HAP-1 (cell line): ENCODE data around the gene C11orf24.

Experiments
- DNase-seq, 2 experiments: peaks; one replicate each; pipeline ENCODE4 v3.0.0-alpha.2; 2016 to 2020; ENCODE audit warnings: low spot score in 2 of 2
- H3K27me3 ChIP-seq: fragments of 250-450 bp; sonication (Bioruptor Pico); 2 replicates; pipeline ENCODE4 v1.5.1; 2020; ENCODE audit warnings: low read depth, mild to moderate bottlenecking, moderate library complexity
- H3K36me3 ChIP-seq: fragments of 250-450 bp; sonication (Bioruptor Pico); replicated peaks from 2 replicates; pipeline ENCODE4 v1.5.1; 2020; ENCODE audit warnings: mild to moderate bottlenecking
- H3K4me1 ChIP-seq: fragments of 250-450 bp; sonication (Bioruptor Pico); 2 replicates; pipeline ENCODE4 v1.5.1; 2020; ENCODE audit warnings: mild to moderate bottlenecking
- H3K4me3 ChIP-seq: fragments of 250-450 bp; sonication (Bioruptor Pico); 2 replicates; pipeline ENCODE4 v1.5.1; 2020; ENCODE audit warnings: mild to moderate bottlenecking, moderate library complexity
- H3K9me3 ChIP-seq: fragments of 250-450 bp; sonication (Bioruptor Pico); 2 replicates; pipeline ENCODE4 v1.5.1; 2020; ENCODE audit warnings: mild to moderate bottlenecking, moderate library complexity
- in situ Hi-C: fragments of 300-500 bp; cut with MboI; formaldehyde crosslinking; loops from 3 replicates; pipeline ENCODE4 v1.14.3; 2020; ENCODE audit warnings: low sequenced_read_pairs, inconsistent platforms, mixed read lengths

Gene C11orf24

DNA sequence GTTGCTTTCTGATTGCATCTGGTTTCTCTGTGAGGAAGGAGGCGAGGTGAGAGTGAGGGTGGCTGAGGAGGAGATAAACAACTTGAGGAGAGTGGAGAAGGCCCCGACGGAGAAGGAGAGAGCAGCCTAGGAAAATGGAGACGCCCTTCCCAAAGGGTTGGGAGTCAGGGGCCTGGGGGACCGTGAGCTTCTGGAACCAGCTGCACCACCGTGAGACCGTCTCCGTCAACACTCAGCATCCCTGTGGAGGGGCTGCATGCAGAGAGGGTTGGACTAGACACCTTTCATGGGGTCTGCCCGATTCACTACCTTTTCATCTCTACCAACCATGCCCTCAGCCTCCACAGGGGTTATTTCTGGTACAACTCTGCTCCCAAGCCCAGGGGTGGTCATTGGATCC is 45.4 kb downstream of the C11orf24 start:
- Histone ChIP-seq H3K27me3 (no peaks in the 10 kb centered on the region), H3K36me3 (no peaks in the 10 kb centered on the region), H3K9me3 (peaks cover 4% of the 10 kb centered on the region; the same call in 1 of the 2 replicates), H3K4me3 (no peak overlapping the region), H3K4me1 (no peaks in the 10 kb centered on the region)
- in situ Hi-C loops: no loop called here
- DNase-seq: no peak

DNA sequence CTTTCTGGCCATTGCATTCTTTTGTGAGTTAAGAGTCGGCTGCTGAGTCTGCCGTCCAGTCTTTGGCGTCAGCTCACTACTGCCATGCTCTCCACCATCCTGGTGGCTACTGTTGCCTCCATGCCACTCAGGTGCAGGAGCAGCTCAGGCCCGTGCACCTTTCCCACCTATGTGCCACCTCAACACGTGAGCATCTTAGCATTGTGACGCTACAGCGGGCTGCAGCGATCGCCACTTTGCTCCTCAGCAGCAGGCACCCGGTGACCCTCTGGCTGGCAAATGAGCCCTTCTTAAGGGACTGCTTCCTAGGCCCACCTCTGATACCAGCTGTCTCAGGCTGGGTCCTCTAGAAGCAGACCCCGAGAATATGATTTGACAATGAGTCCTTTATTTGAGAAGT is 47.2 kb downstream of the C11orf24 start:
- Histone ChIP-seq H3K27me3 (peaks cover 2% of the 10 kb centered on the region), H3K4me3 (no peak overlapping the region), H3K4me1 (no peaks in the 10 kb centered on the region), H3K9me3 (peaks cover 4% of the 10 kb centered on the region; the same call in 1 of the 2 replicates), H3K36me3 (no peaks in the 10 kb centered on the region)
- no peak for DNase-seq
- in situ Hi-C loops: no loop called here

DNA sequence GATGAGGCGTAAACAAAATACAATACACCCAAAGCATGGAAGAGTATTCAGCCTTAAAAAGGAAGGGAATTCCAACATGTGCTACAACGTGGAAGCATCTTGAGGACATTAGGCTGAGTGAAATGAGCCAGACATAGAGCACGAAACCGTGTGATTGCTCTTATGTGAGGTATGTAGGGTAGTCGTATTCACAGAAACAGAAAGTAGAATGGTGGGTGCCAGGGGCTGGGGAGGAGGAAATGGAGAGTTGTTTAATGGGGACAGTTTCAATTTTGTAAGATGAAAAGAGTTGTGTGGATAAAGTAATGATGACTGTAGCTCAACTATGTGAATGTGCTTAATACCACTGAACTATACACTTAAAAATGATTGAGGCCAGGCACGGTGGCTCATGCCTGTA is 48.5 kb downstream of the C11orf24 start:
- DNase-seq: no peak
- Histone ChIP-seq H3K4me3 (no peak overlapping the region), H3K4me1 (no peaks in the 10 kb centered on the region), H3K36me3 (no peaks in the 10 kb centered on the region), H3K9me3 (no peaks in the 10 kb centered on the region), H3K27me3 (peaks cover 2% of the 10 kb centered on the region)
- in situ Hi-C loops: no loop called here

GRCh38 chr11:68221406-68221805 is 50.4 kb downstream of the C11orf24 start:
- no peak overlapping the region for H3K4me3 ChIP-seq
- H3K27me3 ChIP-seq: peaks cover 2% of the 10 kb centered on the region
- DNase-seq: no peak
- in situ Hi-C loops: no loop called here
- H3K36me3 ChIP-seq: no peaks in the 10 kb centered on the region
- H3K9me3 ChIP-seq: no peaks in the 10 kb centered on the region
- no peaks in the 10 kb centered on the region for H3K4me1 ChIP-seq

DNA sequence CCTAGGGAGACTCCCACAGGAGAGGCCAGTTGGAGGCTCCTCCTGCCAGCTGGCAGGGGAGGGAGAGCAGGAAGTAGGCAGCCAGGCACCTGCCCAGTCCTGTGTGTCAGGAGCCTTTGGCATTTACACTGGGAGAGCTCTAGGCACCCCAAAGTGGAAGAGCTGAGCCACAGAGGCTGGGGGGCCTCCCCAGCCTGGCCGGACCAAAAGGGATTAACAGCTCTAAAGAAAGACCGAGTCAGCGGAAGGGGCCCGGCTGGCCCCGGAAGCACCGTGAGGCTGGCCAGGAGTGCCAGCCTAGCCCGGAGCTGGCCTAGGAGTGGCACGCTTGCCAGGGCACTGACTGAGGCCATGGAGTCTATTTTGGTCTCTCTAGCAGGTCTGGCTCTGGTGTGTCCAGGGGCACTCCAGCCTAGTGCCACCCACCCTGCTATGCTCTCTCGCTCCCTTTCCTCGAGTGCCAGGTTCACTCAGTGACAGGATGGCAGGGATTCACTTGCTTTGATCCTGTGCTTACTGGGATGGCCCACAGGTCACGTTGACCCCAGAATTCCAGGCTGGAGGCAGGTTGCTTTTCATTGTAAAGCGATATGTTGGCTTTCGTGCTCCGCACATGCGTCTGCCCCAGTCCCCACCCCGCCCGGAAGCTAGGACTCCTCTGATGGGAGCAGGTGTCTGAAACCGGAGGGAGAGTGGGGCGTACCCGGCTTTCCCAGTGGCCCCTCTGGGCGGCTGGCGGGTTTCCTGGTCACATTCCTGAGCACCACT is 55.4 kb downstream of the C11orf24 start:
- DNase-seq: no peak
- no peaks in the 10 kb centered on the region for H3K9me3 ChIP-seq
- H3K4me3 ChIP-seq: no peak overlapping the region
- in situ Hi-C loops: no loop called here
- no peaks in the 10 kb centered on the region for H3K4me1 ChIP-seq
- H3K36me3 ChIP-seq: no peaks in the 10 kb centered on the region
- H3K27me3 ChIP-seq: peaks cover 2% of the 10 kb centered on the region

- in situ Hi-C loops: no loop called here
- Histone ChIP-seq H3K9me3 (no peaks in the 10 kb centered on the region), H3K4me3 (no peak overlapping the region), H3K27me3 (peaks cover 2% of the 10 kb centered on the region), H3K4me1 (no peaks in the 10 kb centered on the region), H3K36me3 (no peaks in the 10 kb centered on the region)
- DNase-seq: no peak
Measured at GRCh38 chr11:68215524-68216170, 56.1 kb downstream of the C11orf24 start.

DNA sequence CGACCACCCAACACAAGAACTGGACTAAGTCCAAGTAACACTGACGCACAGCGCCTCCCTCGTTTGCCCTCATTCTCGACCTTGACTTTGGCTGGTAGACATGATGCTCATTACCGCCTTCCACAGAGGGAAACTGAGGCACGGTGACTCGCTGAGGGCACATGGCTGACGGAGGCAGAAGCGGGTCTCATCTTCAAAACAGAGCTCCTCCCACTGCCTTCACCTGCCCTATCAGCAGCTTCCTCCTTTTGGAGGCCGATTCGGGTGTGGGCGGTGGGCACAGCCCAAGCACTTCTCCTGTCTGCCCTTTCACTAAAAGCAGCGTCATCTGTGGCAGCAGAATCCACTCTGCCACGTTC is 56.7 kb downstream of the C11orf24 start:
- no peaks in the 10 kb centered on the region for H3K9me3 ChIP-seq
- in situ Hi-C loops: no loop called here
- 0 out of 2 replicates have a peak, but pooled peaks cover 3% of the 10 kb centered on the region for H3K4me1 ChIP-seq
- peaks cover 2% of the 10 kb centered on the region for H3K27me3 ChIP-seq
- no peak overlapping the region for H3K4me3 ChIP-seq
- DNase-seq: no peak
- no peaks in the 10 kb centered on the region for H3K36me3 ChIP-seq

DNA sequence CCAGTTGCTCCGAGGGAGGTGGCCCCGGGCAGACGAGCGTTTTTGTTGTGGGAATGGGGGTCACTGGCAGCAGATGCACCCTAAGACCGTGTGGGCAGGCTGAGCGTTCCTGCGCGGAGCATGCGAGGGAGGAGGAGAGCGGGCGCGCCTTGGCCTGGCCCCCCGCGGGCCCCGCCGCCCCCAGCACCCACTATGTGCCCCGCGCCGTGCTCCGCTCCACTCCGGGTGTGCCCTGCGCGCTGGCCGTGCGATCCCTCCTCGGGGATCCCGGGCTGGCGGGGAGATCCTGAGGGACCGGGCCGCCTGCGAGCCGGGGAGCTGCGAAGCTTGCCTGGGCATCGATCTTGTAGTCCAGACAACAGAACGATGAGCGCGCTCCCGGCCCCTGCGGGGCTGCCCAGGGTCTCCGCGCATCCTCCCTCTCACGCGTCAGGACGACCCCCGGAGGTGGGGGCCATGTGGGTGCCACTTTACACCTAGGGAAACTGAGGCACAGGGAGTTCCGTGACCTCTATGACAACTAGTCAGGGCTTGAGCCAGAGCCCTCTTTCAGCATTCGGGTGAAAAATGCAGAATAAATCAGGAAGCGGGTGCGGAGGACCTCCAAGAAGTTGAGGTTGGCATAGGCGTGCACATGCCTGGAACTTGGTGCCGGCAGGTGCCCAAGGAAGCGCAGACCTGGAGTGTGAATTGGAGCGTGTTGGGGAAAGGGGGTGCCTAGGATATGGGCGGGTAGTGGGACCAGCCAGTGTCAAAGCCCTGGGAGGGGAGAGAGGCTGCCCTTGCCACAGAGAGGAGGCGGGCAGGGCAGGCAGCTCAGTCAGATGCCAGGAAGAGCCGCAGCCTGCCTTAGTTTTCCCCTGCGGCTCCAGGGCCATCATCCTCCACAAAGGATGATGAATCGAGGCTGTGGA is 57.3 kb downstream of the C11orf24 start:
- in situ Hi-C loops: no loop called here

DNA sequence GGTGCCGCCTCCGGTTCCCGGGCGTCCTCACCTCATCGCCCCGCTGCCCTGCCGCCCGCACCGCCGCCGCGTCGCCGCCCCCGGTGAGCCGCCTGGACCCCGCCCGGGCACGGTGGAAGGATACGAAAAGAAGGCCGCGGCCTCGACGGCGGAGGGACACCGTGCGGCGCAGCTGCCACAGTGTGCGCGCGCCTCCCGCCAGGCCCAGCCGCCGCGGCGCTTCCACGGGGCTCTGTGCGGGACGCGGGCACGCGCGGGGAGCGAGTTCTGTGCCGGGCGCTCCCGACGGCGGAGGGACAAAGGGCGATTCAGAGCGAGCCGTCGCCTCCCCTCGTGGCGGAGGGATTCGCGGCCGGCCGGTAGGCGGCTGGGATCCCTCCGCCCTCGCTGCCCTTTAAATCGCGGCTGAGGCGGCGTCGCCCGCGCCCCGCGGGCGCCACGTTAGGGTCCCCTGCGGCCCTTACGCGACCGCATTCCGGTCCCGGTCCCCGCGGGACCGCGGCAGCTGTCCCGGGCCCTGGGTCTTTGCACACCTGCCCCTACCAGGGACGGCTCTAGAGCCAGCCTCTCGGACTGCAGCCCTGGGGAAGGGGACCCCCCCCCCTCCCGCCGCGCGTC is 58.1 kb downstream of the C11orf24 start:
- peak; percentile 82 to 90 for DNase-seq
- Histone ChIP-seq H3K4me3 (peak overlapping the region; percentile 65), H3K4me1 (peaks cover 6% of the 10 kb centered on the region; the same call in 1 of the 2 replicates), H3K27me3 (no peaks in the 10 kb centered on the region), H3K36me3 (no peaks in the 10 kb centered on the region), H3K9me3 (no peaks in the 10 kb centered on the region)
- in situ Hi-C loops: no loop called here

More for the DNA sequence above, 57.3 kb downstream of the C11orf24 start:
- Histone ChIP-seq H3K4me1 (peaks cover 4% of the 10 kb centered on the region; the same call in 1 of the 2 replicates), H3K4me3 (peak overlapping the region; percentile 65), H3K27me3 (no peaks in the 10 kb centered on the region; the same call in 1 of the 2 replicates), H3K9me3 (no peaks in the 10 kb centered on the region), H3K36me3 (no peaks in the 10 kb centered on the region)
- peak in 1 of 2 experiments; percentile 31 for DNase-seq

DNA sequence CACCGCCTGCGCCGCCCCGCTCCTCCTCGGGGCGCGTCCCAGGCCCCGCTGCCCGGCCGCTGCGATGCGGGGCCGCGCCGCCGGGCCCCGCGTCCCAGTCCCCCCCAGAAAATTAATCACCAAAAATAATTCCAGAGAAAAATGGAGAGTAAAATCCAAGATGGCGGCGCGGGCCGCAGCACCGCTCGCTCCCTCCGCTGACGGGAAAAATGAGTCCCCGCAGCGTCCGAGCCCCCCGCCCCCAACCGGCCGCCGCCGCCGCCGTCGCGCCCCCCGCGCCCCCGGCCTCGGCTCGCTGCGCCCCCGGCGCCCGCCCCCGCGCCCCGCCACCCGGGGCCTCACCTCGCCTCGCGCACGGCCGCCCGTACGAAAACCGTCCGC is 58.6 kb downstream of the C11orf24 start, which contains the start of gene KMT5B:
TSS of gene KMT5B (minus strand) at position 162 of the 381 bp plus-strand sequence. CDS start 23,220 bp downstream, outside the sequence.
- H3K4me1 ChIP-seq: peaks cover 6% of the 10 kb centered on the region; the same call in 1 of the 2 replicates
- DNase-seq: peak in 1 of 2 experiments; percentile 72
- peak within 1 kb of the TSS; percentile 88 for H3K4me3 ChIP-seq
- no peaks in the 10 kb centered on the region for H3K27me3 ChIP-seq
- no peaks in the 10 kb centered on the region for H3K36me3 ChIP-seq
- no peaks in the 10 kb centered on the region for H3K9me3 ChIP-seq
- in situ Hi-C loops: no loop called here

DNA sequence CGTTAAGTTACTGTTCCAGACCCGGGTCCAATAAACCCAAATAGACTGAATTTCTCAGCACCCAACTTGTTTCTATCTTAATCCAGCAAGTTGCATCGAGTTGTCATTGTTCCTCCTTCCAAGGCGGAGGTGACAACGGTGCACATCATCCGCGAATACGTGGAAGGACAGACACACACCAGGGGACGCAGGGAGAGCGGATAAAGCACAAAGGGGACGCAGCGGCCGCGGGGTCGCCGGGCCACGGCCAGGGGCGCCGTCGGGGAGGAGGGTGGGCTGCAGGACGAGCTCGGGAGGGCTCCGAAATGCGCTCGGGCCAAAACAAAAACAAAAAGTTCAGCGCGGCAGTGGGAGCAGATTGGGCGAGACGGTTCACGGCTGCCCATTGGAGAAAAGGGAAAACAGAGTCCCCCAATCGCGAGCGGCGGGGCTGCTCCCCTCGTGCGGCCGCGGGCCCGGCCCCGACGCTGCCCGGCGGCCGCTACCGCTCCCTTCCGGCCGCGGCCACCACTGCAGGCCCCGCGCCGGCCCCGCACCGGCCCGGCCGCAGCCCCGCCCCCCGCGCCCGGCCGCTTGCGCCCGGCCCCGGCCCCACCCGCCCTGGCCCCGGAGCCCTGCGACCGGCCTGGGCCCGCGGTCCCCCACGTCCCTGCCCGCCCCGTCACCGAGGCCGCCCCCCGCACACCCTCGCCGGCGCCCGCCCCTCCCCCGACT is 59.2 kb downstream of the C11orf24 start:
- in situ Hi-C loops: no loop called here
- Histone ChIP-seq H3K4me3 (peak overlapping the region; percentile 88), H3K9me3 (no peaks in the 10 kb centered on the region), H3K27me3 (no peaks in the 10 kb centered on the region), H3K4me1 (peaks cover 6% of the 10 kb centered on the region; the same call in 1 of the 2 replicates), H3K36me3 (no peaks in the 10 kb centered on the region)
- peak; percentile 70 to 82 for DNase-seq

DNA sequence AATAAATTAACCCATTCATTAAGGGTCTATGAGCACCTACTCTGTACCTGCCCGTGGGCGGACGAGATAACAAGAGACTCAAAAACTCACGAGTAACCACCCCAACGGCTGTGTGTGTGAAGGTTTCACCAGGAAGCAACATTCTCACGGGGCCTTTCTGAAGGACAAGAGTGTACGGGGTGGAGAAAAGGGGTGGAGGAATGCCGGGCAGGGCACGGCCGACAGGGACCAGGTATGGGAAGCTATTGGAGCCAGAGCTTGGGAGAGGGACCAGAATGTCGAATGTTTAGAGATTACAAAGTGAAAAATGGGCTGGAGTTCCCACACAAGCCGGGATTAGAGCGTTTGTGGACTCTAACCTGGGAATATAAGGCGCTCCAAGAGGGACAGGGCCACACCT is 60.2 kb downstream of the C11orf24 start:
- Histone ChIP-seq H3K9me3 (no peaks in the 10 kb centered on the region), H3K4me1 (peaks cover 6% of the 10 kb centered on the region; the same call in 1 of the 2 replicates), H3K27me3 (no peaks in the 10 kb centered on the region), H3K36me3 (no peaks in the 10 kb centered on the region), H3K4me3 (peak overlapping the region; percentile 88)
- DNase-seq: peak in 1 of 2 experiments; percentile 31
- in situ Hi-C loops: no loop called here
